OCI-LY7 (cell line): ENCODE data around the gene SLC24A4. TPM values are rescaled to one million over a fixed set of nuclear protein-coding genes. Genes with fewer than 3 reads are reported as not detected.

Experiments
- BruUV-seq: library from RNA; stranded (reverse); fragments of 400-500 nt; replicated peaks from 2 replicates; lab custom pipeline; 2021; lab: Mats Ljungman, UMichigan
- CTCF ChIA-PET: fragments of 300-600 bp; sonication (Branson Sonifier 250); formaldehyde crosslinking; loops from one replicate; lab custom pipeline; 2022; ENCODE audit warnings: antibody characterized with exemption; ENCODE audit not compliant: unreplicated experiment; lab: Charles Lee
- POLR2A ChIA-PET: fragments of 300-600 bp; sonication (Branson Sonifier 250); formaldehyde crosslinking; loops from one replicate; lab custom pipeline; 2022; ENCODE audit warnings: antibody characterized with exemption; lab: Charles Lee
- DNase-seq: peaks from one replicate; pipeline ENCODE4 v3.0.0-alpha.2; 2015; ENCODE audit warnings: low spot score
- H2AFZ ChIP-seq: fragments of 200-600 bp; sonication (generic), shearing (Covaris generic); 2 replicates; pipeline ENCODE4 v1.6.1; 2014; ENCODE audit warnings: mild to moderate bottlenecking, antibody characterized with exemption, low read length, moderate library complexity
- H3K27ac ChIP-seq: fragments of 200-600 bp; sonication (generic); 2 replicates; pipeline ENCODE4 v1.5.1; 2014; ENCODE audit warnings: mixed run types, low read depth, mild to moderate bottlenecking, moderate library complexity, low read length, inconsistent platforms; ENCODE audit not compliant: poor library complexity, severe bottlenecking
- H3K36me3 ChIP-seq: fragments of 200-600 bp; sonication (generic); 2 replicates; pipeline ENCODE4 v1.6.1; 2014; ENCODE audit warnings: mild to moderate bottlenecking, antibody characterized with exemption, low read length, moderate library complexity, mixed read lengths; ENCODE audit not compliant: insufficient read depth
- H3K4me1 ChIP-seq: fragments of 200-600 bp; sonication (generic); 2 replicates; pipeline ENCODE4 v1.5.1; 2014; ENCODE audit warnings: mild to moderate bottlenecking, low read length; ENCODE audit not compliant: insufficient read depth, poor library complexity, severe bottlenecking
- H3K4me2 ChIP-seq: fragments of 200-600 bp; sonication (generic); 2 replicates; pipeline ENCODE4 v1.6.1; 2014; ENCODE audit warnings: mild to moderate bottlenecking, low read length
- H3K4me3 ChIP-seq: fragments of 200-600 bp; sonication (generic); 2 replicates; pipeline ENCODE4 v1.5.1; 2014; ENCODE audit warnings: mild to moderate bottlenecking, low read depth, low read length; ENCODE audit not compliant: poor library complexity, severe bottlenecking
- H3K79me2 ChIP-seq: fragments of 200-600 bp; sonication (generic); 2 replicates; pipeline ENCODE4 v1.6.1; 2016; ENCODE audit warnings: low read depth, mild to moderate bottlenecking, low read length, moderate library complexity, mixed read lengths; ENCODE audit not compliant: insufficient read depth
- H3K9me2 ChIP-seq: fragments of 200-600 bp; sonication (generic); 2 replicates; pipeline ENCODE4 v1.6.1; 2016; ENCODE audit warnings: mild to moderate bottlenecking, low read length, mixed read lengths; ENCODE audit not compliant: insufficient read depth
- H3K9me3 ChIP-seq: fragments of 200-600 bp; sonication (generic); 2 replicates; pipeline ENCODE4 v1.6.1; 2014; ENCODE audit warnings: mild to moderate bottlenecking, mixed run types, low read length, mixed read lengths
- H4K20me1 ChIP-seq: fragments of 200-600 bp; sonication (generic); 2 replicates; pipeline ENCODE4 v1.6.1; 2014; ENCODE audit warnings: mild to moderate bottlenecking, antibody characterized with exemption, low read length, moderate library complexity, mixed read lengths; ENCODE audit not compliant: insufficient read depth
- EZH2phosphoT487 ChIP-seq: fragments of 200-600 bp; sonication (generic); IDR thresholded peaks from 2 replicates; pipeline ENCODE4 v1.6.1; 2018; ENCODE audit warnings: low read depth, borderline replicate concordance, mild to moderate bottlenecking, mixed run types, antibody characterized with exemption, low read length, moderate library complexity, mixed read lengths
- intact Hi-C: fragments of 100-400 bp; cut with micrococcal nuclease; formaldehyde crosslinking; loops from one replicate; pipeline ENCODE4 v1.10.0; 2022; ENCODE audit not compliant: unreplicated experiment
- total RNA-seq, 2 experiments: library from RNA; depleted of rRNA in 1 of 2; stranded (reverse); fragments of >200 nt in 1 of 2; shearing (Covaris generic) in 1 of 2; gene quantifications; 2 replicates each; pipeline ENCODE4 v1.2.3, GENCODE V29; 2014 to 2022
- TF ChIP-seq, protein P1 (sequence below): fragments of 200-600 bp; sonication (generic); conservative IDR thresholded peaks from 2 replicates; pipeline ENCODE4 v1.5.1; 2014; ENCODE audit warnings: mild to moderate bottlenecking, antibody characterized with exemption, low read length, moderate library complexity, mixed read lengths

SLC24A4 gene
- total RNA-seq, 2 experiments from 2014 or later, result not detected

DNA sequence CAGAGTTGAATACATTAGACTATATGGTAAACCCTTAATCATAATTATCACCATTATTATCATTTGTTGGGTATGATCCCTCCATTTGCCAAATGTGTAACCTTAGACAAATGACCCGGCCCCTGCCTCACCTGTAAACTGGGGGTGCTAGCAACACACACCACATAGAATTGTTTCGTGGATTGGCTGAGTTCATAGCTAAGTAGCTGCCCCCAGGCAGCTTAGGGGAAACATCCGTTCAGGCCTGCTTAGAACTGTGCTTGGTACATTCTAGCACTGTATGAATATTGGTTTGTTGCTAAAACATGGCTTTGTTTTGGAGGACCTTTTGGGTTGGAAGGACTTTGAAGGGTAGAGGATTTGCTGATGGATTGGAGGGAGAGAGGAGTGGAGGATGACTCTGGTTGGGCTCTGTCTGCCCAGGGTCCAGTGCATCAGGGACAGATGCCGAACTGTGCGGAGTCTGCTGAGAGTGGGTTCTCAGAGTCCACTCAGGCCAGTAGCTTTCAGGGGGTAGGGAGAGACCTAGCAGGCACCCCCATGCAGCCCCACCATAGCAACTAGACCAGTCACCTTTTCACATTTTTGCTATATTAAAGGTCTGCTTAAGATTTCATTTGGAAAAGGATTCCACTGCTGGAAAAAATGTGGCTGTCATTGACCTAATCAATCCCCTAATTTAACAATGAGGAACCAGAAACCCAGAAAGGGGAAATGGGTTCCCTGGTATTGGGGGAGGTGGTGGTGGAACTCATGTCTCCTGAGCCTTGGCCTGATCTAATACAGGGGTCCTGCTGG lies 192.8 kb downstream of the SLC24A4 start:
- no peak for TF ChIP-seq EZH2phosphoT487
- TF ChIP-seq, protein P1, sequence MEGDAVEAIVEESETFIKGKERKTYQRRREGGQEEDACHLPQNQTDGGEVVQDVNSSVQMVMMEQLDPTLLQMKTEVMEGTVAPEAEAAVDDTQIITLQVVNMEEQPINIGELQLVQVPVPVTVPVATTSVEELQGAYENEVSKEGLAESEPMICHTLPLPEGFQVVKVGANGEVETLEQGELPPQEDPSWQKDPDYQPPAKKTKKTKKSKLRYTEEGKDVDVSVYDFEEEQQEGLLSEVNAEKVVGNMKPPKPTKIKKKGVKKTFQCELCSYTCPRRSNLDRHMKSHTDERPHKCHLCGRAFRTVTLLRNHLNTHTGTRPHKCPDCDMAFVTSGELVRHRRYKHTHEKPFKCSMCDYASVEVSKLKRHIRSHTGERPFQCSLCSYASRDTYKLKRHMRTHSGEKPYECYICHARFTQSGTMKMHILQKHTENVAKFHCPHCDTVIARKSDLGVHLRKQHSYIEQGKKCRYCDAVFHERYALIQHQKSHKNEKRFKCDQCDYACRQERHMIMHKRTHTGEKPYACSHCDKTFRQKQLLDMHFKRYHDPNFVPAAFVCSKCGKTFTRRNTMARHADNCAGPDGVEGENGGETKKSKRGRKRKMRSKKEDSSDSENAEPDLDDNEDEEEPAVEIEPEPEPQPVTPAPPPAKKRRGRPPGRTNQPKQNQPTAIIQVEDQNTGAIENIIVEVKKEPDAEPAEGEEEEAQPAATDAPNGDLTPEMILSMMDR, result no peak
- Histone ChIP-seq H3K4me3 (no peak overlapping the region), H3K79me2 (no peaks in the 10 kb centered on the region), H3K4me1 (no peaks in the 10 kb centered on the region), H4K20me1 (no peaks in the 10 kb centered on the region), H3K27ac (no peak overlapping the region), H3K4me2 (no peak overlapping the region), H2AFZ (no peak overlapping the region), H3K9me2 (no peaks in the 10 kb centered on the region), H3K36me3 (no peaks in the 10 kb centered on the region), H3K9me3 (no peaks in the 10 kb centered on the region)
- ChIA-PET POLR2A (no interaction called here), CTCF (interaction anchor here (0.6 kb wide), 1 partner anchor 1126 kb away, joined by 3 read pairs; no protein-coding TSS in a partner anchor)
- no TSS peak for BruUV-seq
- intact Hi-C loops, result no loop called here
- DNase-seq, result no peak

DNA sequence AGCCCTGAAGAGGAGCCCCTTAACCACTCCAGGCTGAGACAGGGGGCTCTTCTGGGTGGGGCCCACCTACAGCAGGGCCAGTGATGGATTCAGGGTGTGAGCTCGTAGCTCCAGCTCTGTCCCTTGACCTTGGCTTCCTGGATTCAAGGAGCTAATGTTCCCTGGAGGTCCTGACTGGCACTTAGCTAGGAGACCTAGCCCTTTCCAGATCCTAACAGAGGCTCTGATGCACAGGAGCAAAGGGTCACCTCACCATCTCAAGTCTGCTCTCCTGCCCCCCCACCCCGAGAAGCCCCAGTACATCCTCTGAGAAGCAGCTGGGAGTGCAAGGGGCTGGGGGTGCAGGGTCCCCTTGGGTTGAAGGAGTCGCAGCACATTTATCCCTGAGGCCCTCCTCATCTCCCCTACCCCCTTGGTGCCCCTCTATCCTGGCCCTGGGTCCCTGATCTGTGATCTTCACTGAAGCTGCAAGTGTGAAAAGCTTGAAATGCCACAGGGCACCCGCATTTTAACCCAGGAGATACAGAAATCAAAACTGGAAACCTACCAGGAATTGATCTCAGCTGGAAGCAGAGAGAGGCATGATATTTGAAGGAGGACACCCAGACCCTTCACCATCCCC lies 193.5 kb downstream of the SLC24A4 start:
- no peaks in the 10 kb centered on the region for H4K20me1 ChIP-seq
- H3K4me1 ChIP-seq, result no peaks in the 10 kb centered on the region
- H3K9me3 ChIP-seq, result no peaks in the 10 kb centered on the region
- H3K36me3 ChIP-seq, result no peaks in the 10 kb centered on the region
- POLR2A ChIA-PET, result no interaction called here
- H3K9me2 ChIP-seq, result no peaks in the 10 kb centered on the region
- no peak overlapping the region for H3K4me2 ChIP-seq
- H2AFZ ChIP-seq, result no peak overlapping the region
- H3K4me3 ChIP-seq, result no peak overlapping the region
- intact Hi-C loops, result no loop called here
- TF ChIP-seq, protein P1, result no peak
- TF ChIP-seq EZH2phosphoT487, result no peak
- H3K79me2 ChIP-seq, result no peaks in the 10 kb centered on the region
- DNase-seq, result no peak
- H3K27ac ChIP-seq, result no peak overlapping the region
- CTCF ChIA-PET, result no interaction called here
- no TSS peak for BruUV-seq
